ENCODE results near the gene BMP7.

GRCh38 chr20:57313230-57313629 is 46.8 kb upstream of the BMP7 start:
- no peak for TF ChIP-seq CTCF (IDR thresholded peaks at IDR 0.05)
- no peak for TF ChIP-seq POLR2A (IDR thresholded peaks at IDR 0.05)

Measured in thyroid gland (tissue), 4 donors.